B cell (primary cell): ENCODE results near the gene DSG3. TPM values are rescaled to one million over a fixed set of nuclear protein-coding genes. Genes with fewer than 3 reads are reported as not detected.

Source experiments
- ATAC-seq: fragments of 200-7000 bp; cut with Tn5 transposase; one replicate; pipeline ENCODE4 v1.10.0; 2021; ENCODE audit warnings: low read depth, mild to moderate bottlenecking, moderate number of reproducible peaks, moderate library complexity
- CTCF ChIA-PET: fragments of 350-600 bp; sonication (Branson Sonifier 250); formaldehyde crosslinking; loops from one replicate; lab custom pipeline; 2021; ENCODE audit warnings: antibody characterized with exemption, inconsistent platforms; lab: Charles Lee
- POLR2A ChIA-PET: fragments of 350-600 bp; sonication (Branson Sonifier 250); formaldehyde crosslinking; loops from one replicate; lab custom pipeline; 2021; ENCODE audit warnings: antibody characterized with exemption; lab: Charles Lee
- DNase-seq: peaks from one replicate; pipeline ENCODE4 v3.0.0; 2013
- H2AFZ ChIP-seq: 2 replicates; pipeline ENCODE4 v1.6.1; 2012; ENCODE audit warnings: mild to moderate bottlenecking, low read depth, low read length; ENCODE audit not compliant: insufficient read depth, poor library complexity, severe bottlenecking
- H3K27ac ChIP-seq, 2 donors: 1 replicate in 1 of 2; 2 replicates in 1 of 2; pipeline ENCODE4 v1.5.1; 2012 to 2013; ENCODE audit warnings: low read length in 2 of 2, mild to moderate bottlenecking in 2 of 2, moderate library complexity in 1 of 2
- H3K27me3 ChIP-seq, 4 experiments: fragments of 200-600 bp in 1 of 4; sonication (generic) in 1 of 4; replicated peaks in 1 of 4; 1 replicate in 2 of 4; 2 replicates in 2 of 4; pipeline versions ENCODE4 v1.6.1 to v1.7.0; 2013 to 2016; ENCODE audit warnings: low read length in 3 of 4, mild to moderate bottlenecking in 2 of 4, mixed read lengths in 1 of 4, moderate library complexity in 1 of 4; ENCODE audit not compliant: insufficient read depth in 4 of 4, control insufficient read depth in 3 of 4; ENCODE audit errors: control extremely low read depth in 1 of 4
- H3K36me3 ChIP-seq, 2 experiments: replicated peaks in 1 of 2; 1 replicate in 1 of 2; 2 replicates in 1 of 2; pipeline versions ENCODE4 v1.6.1 to v1.7.1; 2013; ENCODE audit warnings: low read length in 1 of 2; ENCODE audit not compliant: insufficient read depth in 2 of 2, control insufficient read depth in 1 of 2; ENCODE audit errors: control extremely low read depth in 1 of 2, extremely low read depth in 1 of 2
- H3K4me1 ChIP-seq, 2 donors: fragments of 200-600 bp in 1 of 2; sonication (generic) in 1 of 2; 1 replicate in 1 of 2; 2 replicates in 1 of 2; pipeline versions ENCODE4 v1.5.1 to v1.6.1; 2013 to 2017; ENCODE audit warnings: low read length in 2 of 2; ENCODE audit not compliant: control insufficient read depth in 2 of 2, insufficient read depth in 2 of 2
- H3K4me2 ChIP-seq: replicated peaks from 2 replicates; pipeline ENCODE3; 2012; ENCODE audit warnings: mild to moderate bottlenecking, low read depth, low read length; ENCODE audit not compliant: poor library complexity, severe bottlenecking
- H3K4me3 ChIP-seq, 5 experiments: fragments of 200-600 bp in 1 of 5; sonication (generic) in 1 of 5; 1 replicate in 3 of 5; 2 replicates in 2 of 5; pipeline versions ENCODE4 v1.5.1 to v1.7.0; 2011 to 2016; ENCODE audit warnings: low read length in 4 of 5, mild to moderate bottlenecking in 4 of 5, low read depth in 2 of 5, control low read depth in 1 of 5, moderate library complexity in 1 of 5; ENCODE audit not compliant: insufficient read depth in 1 of 5; ENCODE audit errors: control extremely low read depth in 1 of 5, extremely low read depth in 1 of 5
- H3K79me2 ChIP-seq: fragments of 200-600 bp; sonication (generic); one replicate; pipeline ENCODE4 v1.6.0; 2016; ENCODE audit warnings: low read length; ENCODE audit not compliant: control insufficient read depth, insufficient read depth
- H3K9ac ChIP-seq: fragments of 200-600 bp; sonication (generic); 2 replicates; pipeline ENCODE4 v1.6.1; 2017; ENCODE audit warnings: mild to moderate bottlenecking, low read length, moderate library complexity
- H3K9me3 ChIP-seq, 3 donors: one replicate each; pipeline versions ENCODE4 v1.6.1 to v1.7.1; 2013; ENCODE audit warnings: low read length in 2 of 3; ENCODE audit not compliant: control insufficient read depth in 2 of 3, insufficient read depth in 1 of 3; ENCODE audit errors: control extremely low read depth in 1 of 3
- H4K20me1 ChIP-seq: 2 replicates; pipeline ENCODE4 v1.6.0; 2012; ENCODE audit warnings: mild to moderate bottlenecking, low read length; ENCODE audit not compliant: insufficient read depth, control insufficient read depth, poor library complexity, severe bottlenecking
- H3K27ac Mint-ChIP-seq: one replicate; pipeline ENCODE4 v1.8.0; 2021; ENCODE audit warnings: mixed read lengths
- H3K27me3 Mint-ChIP-seq: one replicate; pipeline ENCODE4 v1.8.0; 2021; ENCODE audit warnings: mixed read lengths
- H3K4me1 Mint-ChIP-seq: one replicate; pipeline ENCODE4 v1.8.0; 2021; ENCODE audit warnings: mixed read lengths
- H3K4me3 Mint-ChIP-seq: one replicate; pipeline ENCODE4 v1.8.0; 2021; ENCODE audit warnings: mixed read lengths
- H3K9me3 Mint-ChIP-seq: one replicate; pipeline ENCODE4 v1.8.0; 2022; ENCODE audit warnings: mixed read lengths; ENCODE audit not compliant: insufficient read depth
- EZH2 ChIP-seq: IDR thresholded peaks from 2 replicates; pipeline ENCODE4 v1.6.1; 2012; ENCODE audit warnings: borderline replicate concordance, low read depth, mild to moderate bottlenecking, moderate library complexity, low read length; ENCODE audit not compliant: insufficient read depth, poor library complexity, severe bottlenecking
- WGBS: methylation state at CpG from one replicate; pipeline ENCODE4 v1.1.5; 2013; ENCODE audit warnings: missing lambda C conversion rate; ENCODE audit not compliant: insufficient coverage; 5-methylcytosine and 5-hydroxymethylcytosine counted together
- intact Hi-C: fragments of 100-400 bp; cut with micrococcal nuclease; formaldehyde crosslinking; loops from one replicate; pipeline ENCODE4 v1.10.0; 2022
- polyA plus RNA-seq: library from polyadenylated mRNA; depleted of rRNA; stranded (reverse); fragments of >200 nt; gene quantifications from 2 replicates; pipeline ENCODE4 v1.2.3, GENCODE V29; 2012
- total RNA-seq, 2 donors: library from RNA; stranded (reverse); fragments of 120-200 nt in 1 of 2; gene quantifications; 1 replicate in 1 of 2; 2 replicates in 1 of 2; pipeline versions ENCODE4 v1.2.3 to v1.2.4, GENCODE V29; 2013 to 2022
- TF ChIP-seq, protein P1 (sequence below): fragments of 200-600 bp; IDR thresholded peaks from one replicate; pipeline ENCODE4 v1.8.0; 2022; ENCODE audit warnings: antibody characterized with exemption, mild to moderate bottlenecking

Gene DSG3
- total and polyA plus RNA-seq, 2 donors (not counting 1 experiment from before 2014, with no cell fraction given) = not detected

DNA sequence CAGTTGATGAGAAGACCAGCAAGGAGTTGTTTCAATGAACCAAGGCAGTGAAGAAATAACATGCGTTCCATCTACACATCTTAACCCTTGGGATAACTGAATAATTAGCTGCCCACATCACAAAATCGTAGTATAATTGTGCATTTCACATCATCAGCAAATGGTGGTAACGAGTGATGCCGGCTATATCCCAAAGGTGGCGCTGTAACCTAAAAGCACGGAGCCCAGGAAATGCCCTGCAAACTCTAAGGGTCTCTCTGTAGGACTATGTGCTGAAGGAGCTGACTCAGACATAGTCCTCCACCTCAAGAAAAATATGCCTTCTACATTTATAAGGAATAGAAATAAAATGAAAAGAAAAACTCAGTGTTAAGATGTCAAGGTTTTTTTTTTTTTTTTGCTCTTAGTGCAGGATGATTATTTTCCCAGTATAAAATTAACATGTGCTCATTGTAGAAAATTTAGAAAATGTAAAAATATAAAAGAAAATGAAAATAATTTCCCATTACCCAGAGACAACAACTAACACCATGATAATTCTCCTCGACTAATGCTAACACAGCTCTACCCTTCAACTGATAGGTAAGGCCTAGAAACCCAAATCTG lies 23.1 kb upstream of the DSG3 start:
- H3K4me2 ChIP-seq = no peak overlapping the region
- H3K9me3 Mint-ChIP-seq = no peaks in the 10 kb centered on the region
- H3K27me3 ChIP-seq = no peaks in the 10 kb centered on the region
- H3K27ac ChIP-seq = no peak overlapping the region
- H3K4me3 Mint-ChIP-seq = no peak overlapping the region
- H3K27ac Mint-ChIP-seq = no peak overlapping the region
- ChIA-PET POLR2A (no interaction called here), CTCF (no interaction called here)
- H3K4me1 ChIP-seq = no peaks in the 10 kb centered on the region
- TF ChIP-seq, protein P1, sequence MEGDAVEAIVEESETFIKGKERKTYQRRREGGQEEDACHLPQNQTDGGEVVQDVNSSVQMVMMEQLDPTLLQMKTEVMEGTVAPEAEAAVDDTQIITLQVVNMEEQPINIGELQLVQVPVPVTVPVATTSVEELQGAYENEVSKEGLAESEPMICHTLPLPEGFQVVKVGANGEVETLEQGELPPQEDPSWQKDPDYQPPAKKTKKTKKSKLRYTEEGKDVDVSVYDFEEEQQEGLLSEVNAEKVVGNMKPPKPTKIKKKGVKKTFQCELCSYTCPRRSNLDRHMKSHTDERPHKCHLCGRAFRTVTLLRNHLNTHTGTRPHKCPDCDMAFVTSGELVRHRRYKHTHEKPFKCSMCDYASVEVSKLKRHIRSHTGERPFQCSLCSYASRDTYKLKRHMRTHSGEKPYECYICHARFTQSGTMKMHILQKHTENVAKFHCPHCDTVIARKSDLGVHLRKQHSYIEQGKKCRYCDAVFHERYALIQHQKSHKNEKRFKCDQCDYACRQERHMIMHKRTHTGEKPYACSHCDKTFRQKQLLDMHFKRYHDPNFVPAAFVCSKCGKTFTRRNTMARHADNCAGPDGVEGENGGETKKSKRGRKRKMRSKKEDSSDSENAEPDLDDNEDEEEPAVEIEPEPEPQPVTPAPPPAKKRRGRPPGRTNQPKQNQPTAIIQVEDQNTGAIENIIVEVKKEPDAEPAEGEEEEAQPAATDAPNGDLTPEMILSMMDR = peak; percentile 14
- TF ChIP-seq EZH2 = no peak
- no peaks in the 10 kb centered on the region for H4K20me1 ChIP-seq
- H3K4me1 Mint-ChIP-seq = no peaks in the 10 kb centered on the region
- no peaks in the 10 kb centered on the region for H3K36me3 ChIP-seq
- 0% methylated on average over 2 of the region's 7 CpGs for WGBS
- no peaks in the 10 kb centered on the region for H3K9me3 ChIP-seq
- no peak overlapping the region for H3K9ac ChIP-seq
- H2AFZ ChIP-seq = no peak overlapping the region
- intact Hi-C loops = no loop called here
- H3K79me2 ChIP-seq = no peaks in the 10 kb centered on the region
- no peak for ATAC-seq
- DNase-seq = no peak
- no peaks in the 10 kb centered on the region for H3K27me3 Mint-ChIP-seq
- H3K4me3 ChIP-seq = no peak overlapping the region

- POLR2A ChIA-PET = no interaction called here
- CTCF ChIA-PET = no interaction called here
- H3K9me3 ChIP-seq = no peaks in the 10 kb centered on the region
- no peak overlapping the region for H3K4me2 ChIP-seq
- no peaks in the 10 kb centered on the region for H3K27me3 Mint-ChIP-seq
- H3K9ac ChIP-seq = no peak overlapping the region
- WGBS = 80% methylated on average over 1 of the region's 2 CpGs
- no peak overlapping the region for H2AFZ ChIP-seq
- H3K4me1 Mint-ChIP-seq = no peaks in the 10 kb centered on the region
- H3K79me2 ChIP-seq = no peaks in the 10 kb centered on the region
- no peaks in the 10 kb centered on the region for H3K36me3 ChIP-seq
- no peak overlapping the region for H3K27ac ChIP-seq
- DNase-seq = no peak
- H4K20me1 ChIP-seq = no peaks in the 10 kb centered on the region
- ATAC-seq = no peak
- intact Hi-C loops = no loop called here
- H3K27me3 ChIP-seq = no peaks in the 10 kb centered on the region
- TF ChIP-seq EZH2 = no peak
- TF ChIP-seq, protein P1 = no peak
- no peak overlapping the region for H3K4me3 Mint-ChIP-seq
- no peaks in the 10 kb centered on the region for H3K4me1 ChIP-seq
- H3K27ac Mint-ChIP-seq = no peak overlapping the region
- no peaks in the 10 kb centered on the region for H3K9me3 Mint-ChIP-seq
- H3K4me3 ChIP-seq = no peak overlapping the region
These were observed 21.5 kb upstream of the DSG3 start for GRCh38 chr18:31426021-31426420.
